Keratinocyte (primary cell): Measurements from ENCODE around the gene OVCH1. TPM values are rescaled to one million over a fixed set of nuclear protein-coding genes. Genes with fewer than 3 reads are reported as not detected.

ENCODE experiments used
- DNase-seq: peaks from one replicate; pipeline ENCODE4 v3.0.0-alpha.2; 2011; ENCODE audit warnings: low read depth, missing footprints, low spot score
- FAIRE-seq: peaks from 2 replicates; lab custom pipeline; 2011; peaks lifted over from hg19 to GRCh38; lab: Jason Lieb, UNC
- H2AFZ ChIP-seq: 2 replicates; pipeline ENCODE4 v1.6.0; 2012; ENCODE audit warnings: low read length, control low read depth, inconsistent platforms; ENCODE audit not compliant: control insufficient read depth
- H3K27ac ChIP-seq: 2 replicates; pipeline ENCODE4 v1.5.1; 2011; ENCODE audit warnings: low read length; ENCODE audit not compliant: control insufficient read depth, insufficient read depth
- H3K27me3 ChIP-seq: 3 replicates; pipeline ENCODE4 v1.6.0; 2011; ENCODE audit warnings: low read length; ENCODE audit not compliant: control insufficient read depth, insufficient read depth; ENCODE audit errors: extremely low read depth
- H3K36me3 ChIP-seq, 2 experiments: 2 replicates in 1 of 2; 3 replicates in 1 of 2; pipeline ENCODE4 v1.5.1; 2011; ENCODE audit warnings: low read length in 2 of 2, mild to moderate bottlenecking in 1 of 2; ENCODE audit not compliant: control insufficient read depth in 2 of 2, insufficient read depth in 2 of 2; ENCODE audit errors: extremely low read depth in 1 of 2
- H3K4me1 ChIP-seq: 3 replicates; pipeline ENCODE4 v1.5.1; 2011; ENCODE audit warnings: low read length; ENCODE audit not compliant: control insufficient read depth, insufficient read depth; ENCODE audit errors: extremely low read depth
- H3K4me2 ChIP-seq: 3 replicates; pipeline ENCODE4 v1.6.0; 2011; ENCODE audit warnings: low read depth, low read length; ENCODE audit not compliant: control insufficient read depth, insufficient read depth; ENCODE audit errors: extremely low read depth
- H3K4me3 ChIP-seq, 3 experiments: fragments of 200-600 bp in 1 of 3; sonication (generic) in 1 of 3; 2 replicates in 2 of 3; 3 replicates in 1 of 3; pipeline ENCODE4 v1.5.1; 2011 to 2016; ENCODE audit warnings: low read length in 3 of 3, mild to moderate bottlenecking in 3 of 3, control low read depth in 2 of 3, inconsistent platforms in 1 of 3, low read depth in 1 of 3, mixed read lengths in 1 of 3, mixed run types in 1 of 3, moderate library complexity in 1 of 3; ENCODE audit not compliant: control insufficient read depth in 2 of 3, insufficient read depth in 2 of 3; ENCODE audit errors: extremely low read depth in 1 of 3
- H3K79me2 ChIP-seq: 2 replicates; pipeline ENCODE4 v1.6.0; 2012; ENCODE audit warnings: low read length; ENCODE audit not compliant: control insufficient read depth, insufficient read depth
- H3K9ac ChIP-seq: 3 replicates; pipeline ENCODE4 v1.6.0; 2011; ENCODE audit warnings: low read length; ENCODE audit not compliant: control insufficient read depth, insufficient read depth; ENCODE audit errors: extremely low read depth
- H3K9me1 ChIP-seq: 3 replicates; pipeline ENCODE4 v1.6.0; 2011; ENCODE audit warnings: low read length; ENCODE audit not compliant: control insufficient read depth, insufficient read depth; ENCODE audit errors: extremely low read depth
- H3K9me3 ChIP-seq: 2 replicates; pipeline ENCODE4 v1.5.1; 2012; ENCODE audit warnings: low read depth, low read length; ENCODE audit not compliant: control insufficient read depth
- H4K20me1 ChIP-seq: 3 replicates; pipeline ENCODE4 v1.6.0; 2011; ENCODE audit warnings: low read length; ENCODE audit not compliant: control insufficient read depth, insufficient read depth; ENCODE audit errors: extremely low read depth
- CTCF ChIP-seq, 3 experiments: IDR thresholded peaks in 1 of 3; conservative IDR thresholded peaks in 1 of 3; optimal IDR thresholded peaks in 1 of 3; 2 replicates in 2 of 3; 3 replicates in 1 of 3; pipeline versions ENCODE3 to v1.5.1; 2011; ENCODE audit warnings: low read length in 3 of 3, mild to moderate bottlenecking in 3 of 3, moderate library complexity in 2 of 3, control low read depth in 1 of 3, inconsistent platforms in 1 of 3; ENCODE audit not compliant: insufficient read depth in 2 of 3; ENCODE audit errors: extremely low read depth in 1 of 3
- EZH2 ChIP-seq: IDR thresholded peaks from one replicate; pipeline ENCODE4 v1.6.1; 2012; ENCODE audit warnings: inconsistent platforms, mild to moderate bottlenecking, low read length, moderate library complexity
- dilution Hi-C: fragments of 300-500 bp; cut with MboI; formaldehyde crosslinking; loops from one replicate; pipeline ENCODE4 v1.7.0; 2020; ENCODE audit warnings: low sequenced_read_pairs; ENCODE audit not compliant: extremely low pct_ligation_motif_present
- polyA plus RNA-seq, 5 experiments: library from polyadenylated mRNA; depleted of rRNA in 3 of 5; stranded (reverse) in 3 of 5; stranded (forward) in 1 of 5; unstranded in 1 of 5; fragments of >200 nt; gene quantifications; 1 replicate in 1 of 5; 2 replicates in 3 of 5; 3 replicates in 1 of 5; pipeline versions ENCODE4 v1.2.1 to v1.2.3, GENCODE V29; 2011 to 2012; ENCODE audit warnings: missing spikeins in 2 of 5, low read depth in 1 of 5, low replicate concordance in 1 of 5

Gene OVCH1
- polyA plus RNA-seq, 1 donor (not counting 4 experiments of a cell fraction or from before 2014, with no cell fraction given), result 0.04 TPM

- H3K9ac ChIP-seq, result no peak overlapping the region
- no peak for DNase-seq
- no peak overlapping the region for H3K4me3 ChIP-seq
- dilution Hi-C loops, result no loop called here
- H3K4me2 ChIP-seq, result no peak overlapping the region
- H3K27me3 ChIP-seq, result no peaks in the 10 kb centered on the region
- TF ChIP-seq EZH2, result no peak
- no peak for TF ChIP-seq CTCF (optimal IDR thresholded peaks at IDR 0.05 in 1 of 3, IDR thresholded peaks at IDR 0.05 in 1 of 3, conservative IDR thresholded peaks at IDR 0.05 in 1 of 3; ENCODE audit: extremely low read depth in 1 of 3, insufficient read depth in 2 of 3, low read length in 3 of 3)
- no peak for FAIRE-seq
- H3K79me2 ChIP-seq, result no peaks in the 10 kb centered on the region
- H3K36me3 ChIP-seq, result no peaks in the 10 kb centered on the region
- H3K9me1 ChIP-seq, result no peaks in the 10 kb centered on the region
- H2AFZ ChIP-seq, result no peak overlapping the region
- H3K9me3 ChIP-seq, result no peaks in the 10 kb centered on the region
- H3K27ac ChIP-seq, result no peak overlapping the region
- no peaks in the 10 kb centered on the region for H4K20me1 ChIP-seq
- H3K4me1 ChIP-seq, result no peaks in the 10 kb centered on the region
Measured at GRCh38 chr12:29537298-29537697, 39.8 kb upstream of the OVCH1 start.

GRCh38 chr12:29534935-29535334 lies 37.4 kb upstream of the OVCH1 start:
- no peaks in the 10 kb centered on the region for H4K20me1 ChIP-seq
- H3K4me3 ChIP-seq, result no peak overlapping the region
- H3K4me1 ChIP-seq, result no peaks in the 10 kb centered on the region
- no peak overlapping the region for H3K9ac ChIP-seq
- no peak overlapping the region for H3K27ac ChIP-seq
- dilution Hi-C loops, result no loop called here
- no peak for TF ChIP-seq EZH2
- no peak for DNase-seq
- no peak overlapping the region for H3K4me2 ChIP-seq
- H3K9me1 ChIP-seq, result no peaks in the 10 kb centered on the region
- no peaks in the 10 kb centered on the region for H3K9me3 ChIP-seq
- H3K36me3 ChIP-seq, result no peaks in the 10 kb centered on the region
- no peak for FAIRE-seq
- no peak overlapping the region for H2AFZ ChIP-seq
- H3K79me2 ChIP-seq, result no peaks in the 10 kb centered on the region
- H3K27me3 ChIP-seq, result no peaks in the 10 kb centered on the region

- TF ChIP-seq EZH2 (no peak), CTCF (optimal IDR thresholded peaks at IDR 0.05 in 1 of 3, IDR thresholded peaks at IDR 0.05 in 1 of 3, conservative IDR thresholded peaks at IDR 0.05 in 1 of 3; ENCODE audit: extremely low read depth in 1 of 3, insufficient read depth in 2 of 3, low read length in 3 of 3) (no peak)
- FAIRE-seq (no peak), DNase-seq (no peak)
- no peaks in the 10 kb centered on the region for H3K4me1 ChIP-seq
- H3K9ac ChIP-seq, result no peak overlapping the region
- no peaks in the 10 kb centered on the region for H3K9me3 ChIP-seq
- dilution Hi-C loops, result no loop called here
- H3K36me3 ChIP-seq, result no peaks in the 10 kb centered on the region
- H3K4me2 ChIP-seq, result no peak overlapping the region
- no peaks in the 10 kb centered on the region for H4K20me1 ChIP-seq
- no peaks in the 10 kb centered on the region for H3K27me3 ChIP-seq
- no peak overlapping the region for H3K27ac ChIP-seq
- no peaks in the 10 kb centered on the region for H3K79me2 ChIP-seq
- H3K9me1 ChIP-seq, result no peaks in the 10 kb centered on the region
- no peak overlapping the region for H2AFZ ChIP-seq
- H3K4me3 ChIP-seq, result no peak overlapping the region
Measured at GRCh38 chr12:29533815-29534489, 36.5 kb upstream of the OVCH1 start.
